ENCODE measurements around the gene IGFBP5.

DNA sequence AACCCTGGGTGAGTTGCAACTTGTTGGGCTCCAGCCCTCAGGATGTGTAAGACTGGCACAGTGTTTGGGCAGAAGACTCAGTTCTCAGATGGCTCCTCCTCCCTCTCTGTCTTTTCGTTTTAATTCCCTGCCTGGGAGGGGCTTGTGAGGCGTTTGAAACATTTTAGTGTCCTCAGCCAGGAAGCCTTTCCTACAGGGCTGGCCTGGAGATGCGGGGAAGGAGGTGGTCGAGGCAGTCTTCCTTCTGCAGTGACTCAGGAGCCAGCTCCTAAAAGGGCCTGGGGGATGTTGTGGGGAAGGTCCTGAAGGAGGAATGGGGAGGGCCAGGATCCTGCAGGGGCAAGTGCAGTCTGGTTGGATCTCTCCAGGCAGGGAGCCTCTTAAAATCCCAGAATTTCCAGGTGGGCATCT, 22.1 kb upstream of the IGFBP5 start:
- no peak for TF ChIP-seq CTCF (IDR thresholded peaks at IDR 0.05)
- no peak for TF ChIP-seq EZH2 (IDR thresholded peaks at IDR 0.05)
